Upper lobe of right lung (tissue), 1 donor: Measurements from ENCODE around the gene SEL1L3. TPM values are rescaled to one million over a fixed set of nuclear protein-coding genes. Genes with fewer than 3 reads are reported as not detected.

Experiments used
- ATAC-seq: fragments of 200-7000 bp; cut with Tn5 transposase; one replicate; pipeline ENCODE4 v1.9.1; 2020; ENCODE audit warnings: mild to moderate bottlenecking, moderate library complexity
- DNase-seq: peaks from one replicate; pipeline ENCODE4 v3.0.0-alpha.2; 2020
- H3K27ac ChIP-seq: fragments of 200-600 bp; one replicate; pipeline ENCODE4 v1.8.0; 2022
- H3K27me3 ChIP-seq: fragments of 200-600 bp; one replicate; pipeline ENCODE4 v1.8.0; 2022; ENCODE audit warnings: mild to moderate bottlenecking
- H3K36me3 ChIP-seq: fragments of 200-600 bp; one replicate; pipeline ENCODE4 v1.8.0; 2022
- H3K4me1 ChIP-seq: fragments of 200-600 bp; one replicate; pipeline ENCODE4 v1.8.0; 2022
- H3K4me3 ChIP-seq: fragments of 200-600 bp; one replicate; pipeline ENCODE4 v1.8.0; 2022; ENCODE audit warnings: mild to moderate bottlenecking
- H3K9me3 ChIP-seq: fragments of 200-600 bp; one replicate; pipeline ENCODE4 v1.8.0; 2022
- intact Hi-C: fragments of 100-400 bp; cut with DNase I; formaldehyde crosslinking; loops from one replicate; pipeline ENCODE4 v1.11.0; 2022
- total RNA-seq: library from RNA; stranded (reverse); fragmentation: NEBNext Ultra II Directional; extraction: Animal tissue kit (Norgen Biotek cat#: 25700); gene quantifications from one replicate; pipeline ENCODE4 v1.2.1, GENCODE V29; 2021
- TF ChIP-seq, protein P1 (sequence below): fragments of 200-600 bp; IDR thresholded peaks from one replicate; pipeline ENCODE4 v1.8.0; 2022; ENCODE audit warnings: antibody characterized with exemption
- donor health status: DM: no; HTN: yes; CAD: no; lungs with severe emphysema.

The SEL1L3 gene
- total RNA-seq, 1 donor from 2014 or later: 69.2 TPM

DNA sequence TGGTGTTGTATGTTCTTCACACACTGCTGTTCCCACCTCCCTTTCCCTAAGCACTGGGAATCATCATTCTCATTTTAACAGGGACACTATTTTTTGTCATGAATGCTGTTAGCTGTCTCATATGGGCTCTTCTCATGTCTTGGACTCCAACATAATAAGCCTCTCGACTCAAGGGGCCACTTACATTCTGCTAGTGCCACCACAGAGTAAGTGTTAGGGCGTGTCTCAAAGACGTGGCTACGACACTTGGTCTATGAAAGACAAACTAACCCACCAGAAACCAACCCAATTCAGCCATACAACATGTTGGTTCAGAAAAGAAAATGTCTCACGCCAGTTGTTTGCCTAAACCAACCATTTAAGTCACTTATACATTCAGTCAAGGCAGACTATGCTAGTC, 32.2 kb downstream of the SEL1L3 start:
- ATAC-seq: peak; percentile 79
- intact Hi-C loops: no loop called here

DNA sequence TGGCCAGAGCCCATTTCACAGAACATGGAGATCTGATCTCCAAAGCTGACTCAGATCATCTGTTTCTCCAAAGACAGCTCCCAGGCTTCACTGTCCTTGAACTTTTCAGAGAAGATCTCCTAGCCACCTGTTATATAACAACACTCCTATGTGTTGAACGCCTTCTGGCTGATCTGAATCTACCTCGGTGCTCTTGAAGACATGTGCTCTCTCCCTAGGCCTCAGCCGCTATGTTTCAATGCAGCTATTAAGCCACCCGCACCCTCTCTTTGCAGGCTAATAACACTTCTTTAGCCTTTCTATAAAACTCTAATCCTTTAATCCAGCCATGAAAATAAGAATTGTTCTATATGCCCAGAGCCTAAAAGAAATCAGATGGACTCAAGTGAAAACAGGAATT, 34.9 kb downstream of the SEL1L3 start:
- Histone ChIP-seq H3K36me3 (peaks cover 17% of the 10 kb centered on the region), H3K9me3 (no peaks in the 10 kb centered on the region), H3K4me3 (no peak overlapping the region), H3K27ac (no peak overlapping the region), H3K27me3 (no peaks in the 10 kb centered on the region), H3K4me1 (peaks cover 7% of the 10 kb centered on the region)
- ATAC-seq (no peak), DNase-seq (no peak)
- TF ChIP-seq, protein P1, sequence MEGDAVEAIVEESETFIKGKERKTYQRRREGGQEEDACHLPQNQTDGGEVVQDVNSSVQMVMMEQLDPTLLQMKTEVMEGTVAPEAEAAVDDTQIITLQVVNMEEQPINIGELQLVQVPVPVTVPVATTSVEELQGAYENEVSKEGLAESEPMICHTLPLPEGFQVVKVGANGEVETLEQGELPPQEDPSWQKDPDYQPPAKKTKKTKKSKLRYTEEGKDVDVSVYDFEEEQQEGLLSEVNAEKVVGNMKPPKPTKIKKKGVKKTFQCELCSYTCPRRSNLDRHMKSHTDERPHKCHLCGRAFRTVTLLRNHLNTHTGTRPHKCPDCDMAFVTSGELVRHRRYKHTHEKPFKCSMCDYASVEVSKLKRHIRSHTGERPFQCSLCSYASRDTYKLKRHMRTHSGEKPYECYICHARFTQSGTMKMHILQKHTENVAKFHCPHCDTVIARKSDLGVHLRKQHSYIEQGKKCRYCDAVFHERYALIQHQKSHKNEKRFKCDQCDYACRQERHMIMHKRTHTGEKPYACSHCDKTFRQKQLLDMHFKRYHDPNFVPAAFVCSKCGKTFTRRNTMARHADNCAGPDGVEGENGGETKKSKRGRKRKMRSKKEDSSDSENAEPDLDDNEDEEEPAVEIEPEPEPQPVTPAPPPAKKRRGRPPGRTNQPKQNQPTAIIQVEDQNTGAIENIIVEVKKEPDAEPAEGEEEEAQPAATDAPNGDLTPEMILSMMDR: no peak
- intact Hi-C loops: no loop called here

More for the DNA sequence above, 32.2 kb downstream of the SEL1L3 start:
- TF ChIP-seq, protein P1: no peak
- H3K27me3 ChIP-seq: no peaks in the 10 kb centered on the region
- no peak for DNase-seq
- no peak overlapping the region for H3K27ac ChIP-seq
- peaks cover 22% of the 10 kb centered on the region for H3K36me3 ChIP-seq
- peaks cover 7% of the 10 kb centered on the region for H3K4me1 ChIP-seq
- no peaks in the 10 kb centered on the region for H3K9me3 ChIP-seq
- H3K4me3 ChIP-seq: no peak overlapping the region

DNA sequence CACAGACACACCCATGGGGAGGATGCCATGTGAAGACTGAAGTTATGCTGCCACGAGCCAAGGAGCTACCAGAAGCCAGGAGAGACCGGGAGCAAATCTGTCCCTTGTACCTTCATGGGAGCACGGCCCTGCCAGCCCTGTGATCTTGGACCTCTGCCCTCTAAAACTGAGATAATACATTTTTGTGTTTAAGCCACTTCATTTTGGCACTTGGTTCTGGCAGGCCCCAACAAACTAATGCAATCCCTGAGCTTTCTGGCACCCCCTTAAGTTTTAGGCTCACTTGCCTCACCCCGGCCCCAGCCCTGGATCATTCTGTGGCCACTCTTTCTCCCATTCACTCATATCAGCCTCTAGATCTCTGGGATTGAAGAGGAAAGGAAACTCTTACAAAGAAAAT, 35.4 kb downstream of the SEL1L3 start:
- H3K27me3 ChIP-seq: no peaks in the 10 kb centered on the region
- DNase-seq (no peak), ATAC-seq (no peak)
- intact Hi-C loops: no loop called here
- peaks cover 21% of the 10 kb centered on the region for H3K36me3 ChIP-seq
- TF ChIP-seq, protein P1: no peak
- H3K9me3 ChIP-seq: no peaks in the 10 kb centered on the region
- no peak overlapping the region for H3K4me3 ChIP-seq
- H3K27ac ChIP-seq: no peak overlapping the region
- H3K4me1 ChIP-seq: peaks cover 7% of the 10 kb centered on the region

- DNase-seq (no peak), ATAC-seq (no peak)
- TF ChIP-seq, protein P1: no peak
- Histone ChIP-seq H3K36me3 (peaks cover 32% of the 10 kb centered on the region), H3K4me1 (peaks cover 7% of the 10 kb centered on the region), H3K9me3 (no peaks in the 10 kb centered on the region), H3K27ac (no peak overlapping the region), H3K27me3 (no peaks in the 10 kb centered on the region), H3K4me3 (no peak overlapping the region)
- intact Hi-C loops: no loop called here
These were observed 36.6 kb downstream of the SEL1L3 start for GRCh38 chr4:25826074-25826752.

DNA sequence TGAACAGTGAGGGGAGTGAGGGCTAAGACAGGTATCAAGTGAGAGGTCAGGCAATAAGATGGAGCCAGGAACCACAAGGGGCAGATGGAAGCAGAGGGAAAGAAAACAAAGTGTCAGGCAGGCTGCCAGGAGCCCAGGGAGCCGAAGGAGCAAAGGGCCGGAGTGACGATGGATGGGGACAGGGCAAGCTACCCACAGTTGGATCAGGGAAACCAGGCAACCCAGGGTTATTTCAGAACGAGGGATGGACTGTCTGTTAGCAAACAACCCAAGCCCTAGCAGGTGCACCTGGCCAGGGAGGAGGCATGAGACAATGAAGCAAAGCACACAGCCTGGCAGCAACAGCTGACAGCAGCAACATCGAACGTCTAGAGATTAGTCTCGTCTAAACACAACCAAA, 39.2 kb downstream of the SEL1L3 start:
- ATAC-seq (no peak), DNase-seq (no peak)
- peaks cover 45% of the 10 kb centered on the region for H3K36me3 ChIP-seq
- no peaks in the 10 kb centered on the region for H3K27me3 ChIP-seq
- no peaks in the 10 kb centered on the region for H3K9me3 ChIP-seq
- H3K4me1 ChIP-seq: peaks cover 7% of the 10 kb centered on the region
- no peak overlapping the region for H3K4me3 ChIP-seq
- H3K27ac ChIP-seq: no peak overlapping the region
- TF ChIP-seq, protein P1: no peak
- intact Hi-C loops: no loop called here

DNA sequence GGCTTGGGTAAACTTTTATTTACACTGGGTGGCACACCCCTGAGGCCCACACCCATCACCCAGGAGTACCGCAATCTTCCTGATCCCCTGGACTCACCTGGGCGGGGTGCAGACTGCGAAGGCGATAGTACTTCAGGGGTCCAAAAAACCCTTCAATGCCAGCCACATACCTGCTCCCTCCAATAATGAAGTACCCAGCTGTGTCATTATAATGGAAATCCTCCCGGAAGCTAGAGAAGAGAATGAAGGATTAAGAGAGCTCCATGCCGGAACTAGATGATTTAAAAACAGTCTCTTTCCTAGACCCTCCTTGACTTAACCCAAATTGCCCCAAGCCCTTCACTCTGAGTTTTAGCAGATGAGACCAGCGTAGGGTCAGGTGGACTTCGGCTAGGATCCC, 40.9 kb downstream of the SEL1L3 start:
- no peak overlapping the region for H3K27ac ChIP-seq
- H3K4me3 ChIP-seq: no peak overlapping the region
- DNase-seq (no peak), ATAC-seq (no peak)
- intact Hi-C loops: no loop called here
- no peaks in the 10 kb centered on the region for H3K4me1 ChIP-seq
- no peaks in the 10 kb centered on the region for H3K27me3 ChIP-seq
- peaks cover 53% of the 10 kb centered on the region for H3K36me3 ChIP-seq
- no peaks in the 10 kb centered on the region for H3K9me3 ChIP-seq
- TF ChIP-seq, protein P1: no peak
